Heart left ventricle (tissue), 16 donors: ENCODE results near the gene UCKL1. TPM values are rescaled to one million over a fixed set of nuclear protein-coding genes. Genes with fewer than 3 reads are reported as not detected.

Experiments
- ATAC-seq, 4 donors: fragments of 200-7000 bp; cut with Tn5 transposase; one replicate each; pipeline ENCODE4 v1.9.1; 2020 to 2022; ENCODE audit warnings: moderate library complexity in 4 of 4, mild to moderate bottlenecking in 3 of 4, moderate number of reproducible peaks in 1 of 4
- DNase-seq, 5 donors: peaks; one replicate each; pipeline ENCODE4 v3.0.0-alpha.2; 2020
- H3K27ac ChIP-seq, 12 donors: fragments of 200-600 bp; sonication (generic) in 4 of 12; one replicate each; pipeline versions ENCODE4 v1.5.0 to v1.8.0; 2016 to 2022; ENCODE audit warnings: mild to moderate bottlenecking in 2 of 12
- H3K27me3 ChIP-seq, 9 donors: fragments of 200-600 bp; sonication (generic) in 2 of 9; one replicate each; pipeline versions ENCODE4 v1.5.1 to v1.8.0; 2016 to 2022; ENCODE audit warnings: mild to moderate bottlenecking in 3 of 9
- H3K36me3 ChIP-seq, 9 donors: fragments of 200-600 bp; sonication (generic) in 2 of 9; one replicate each; pipeline versions ENCODE4 v1.5.0 to v1.8.0; 2018 to 2022; ENCODE audit warnings: mild to moderate bottlenecking in 2 of 9
- H3K4me1 ChIP-seq, 12 donors: fragments of 200-600 bp; sonication (generic) in 4 of 12; one replicate each; pipeline versions ENCODE4 v1.5.0 to v1.8.0; 2016 to 2022; ENCODE audit warnings: mild to moderate bottlenecking in 3 of 12
- H3K4me3 ChIP-seq, 12 donors: fragments of 200-600 bp; sonication (generic) in 4 of 12; one replicate each; pipeline versions ENCODE4 v1.5.0 to v1.8.0; 2017 to 2022; ENCODE audit warnings: mild to moderate bottlenecking in 9 of 12, moderate library complexity in 4 of 12
- H3K9me3 ChIP-seq, 12 donors: fragments of 200-600 bp; sonication (generic) in 4 of 12; one replicate each; pipeline versions ENCODE4 v1.5.0 to v1.8.0; 2016 to 2022; ENCODE audit warnings: mild to moderate bottlenecking in 1 of 12
- POLR2A ChIP-seq, 2 donors: fragments of 450-650 bp; IDR thresholded peaks; one replicate each; pipeline ENCODE4 v1.6.1; 2017; ENCODE audit warnings: antibody characterized with exemption in 2 of 2, mild to moderate bottlenecking in 2 of 2, moderate library complexity in 2 of 2
- WGBS, 4 donors: extraction: QIAGEN DNeasy Blood & Tissue Kit in 2 of 4; methylation state at CpG; one replicate each; pipeline versions ENCODE4 v1.1.5 to v1.1.7; 2013 to 2018; 5-methylcytosine and 5-hydroxymethylcytosine counted together
- intact Hi-C, 10 donors: fragments of 100-400 bp; cut with DNase I; formaldehyde crosslinking; loops; one replicate each; pipeline versions ENCODE4 v1.11.1 to v1.14.2; 2022
- polyA plus RNA-seq, 2 donors: library from polyadenylated mRNA; stranded (reverse); fragments of 200-250 nt; gene quantifications; one replicate each; pipeline ENCODE4 v1.2.3, GENCODE V29; 2013
- total RNA-seq, 9 donors: library from RNA; depleted of rRNA in 2 of 9; stranded (reverse); fragments of >200 nt in 2 of 9; fragmentation: NEBNext Ultra II Directional in 3 of 9; extraction: Animal tissue kit (Norgen Biotek cat#: 25700) in 3 of 9; gene quantifications; one replicate each; pipeline versions ENCODE4 v1.1.0 to v1.2.4, GENCODE V29; 2016 to 2023
- TF ChIP-seq, protein P1 (sequence below), 12 donors: fragments of 200-600 bp; sonication (generic) in 4 of 12; IDR thresholded peaks; one replicate each; pipeline versions ENCODE4 v1.5.0 to v1.8.0; 2018 to 2022; ENCODE audit warnings: antibody characterized with exemption in 12 of 12, mild to moderate bottlenecking in 5 of 12
- donor health status: ischemic (EF 13 %, LVEDD 7.1; RV severe dilation, severe dysfunction).
- donor health status: healthy with polysubstance abuse.
- donor health status: DM: no; HTN: yes; CAD: no.
- donor health status: DM: no; HTN: no; CAD: no.
- donor health status: ischemic (EF 25% LVEDD 6.9; RV normal size, moderate dysfunction).
- donor health status: ischemic (EF 25% LVEDD 5.7; RV mildly dilated, moderate dysfunction).
- donor health status: healthy.
- donor health status: DM: yes; HTN: yes; CAD: no.
- donor health status: ischemic (EF 35%, LVEDD 5.7; RV mildly dilated, moderate dysfunction).
- donor health status: nonischemic (EF 11% LVEDD 7.7; RV severe dilation, severe dysfunction).
- donor health status: DM: yes; HTN: yes; CAD: no.
- donor health status: PGD.
- donor health status: ischemic (EF 29% LVEDD 5.4; RV normal size, mild dysfunction).
- donor health status: nonischemic (EF 23%, LVEDD 6.1; RV moderate dilation, normal function).

The UCKL1 gene
- total and polyA plus RNA-seq, 11 donors, result 27.7 to 49.7 (median 37.5) TPM

GRCh38 chr20:63941282-63942081 lies 14.7 kb downstream of the UCKL1 start:
- H3K9me3 ChIP-seq, result no peaks in the 10 kb centered on the region
- peak in 4 of 5 donors; percentile 55 to 75 (median 70) for DNase-seq
- peak in 3 of 4 donors; percentile 1 to 52 (median 30) for ATAC-seq

DNA sequence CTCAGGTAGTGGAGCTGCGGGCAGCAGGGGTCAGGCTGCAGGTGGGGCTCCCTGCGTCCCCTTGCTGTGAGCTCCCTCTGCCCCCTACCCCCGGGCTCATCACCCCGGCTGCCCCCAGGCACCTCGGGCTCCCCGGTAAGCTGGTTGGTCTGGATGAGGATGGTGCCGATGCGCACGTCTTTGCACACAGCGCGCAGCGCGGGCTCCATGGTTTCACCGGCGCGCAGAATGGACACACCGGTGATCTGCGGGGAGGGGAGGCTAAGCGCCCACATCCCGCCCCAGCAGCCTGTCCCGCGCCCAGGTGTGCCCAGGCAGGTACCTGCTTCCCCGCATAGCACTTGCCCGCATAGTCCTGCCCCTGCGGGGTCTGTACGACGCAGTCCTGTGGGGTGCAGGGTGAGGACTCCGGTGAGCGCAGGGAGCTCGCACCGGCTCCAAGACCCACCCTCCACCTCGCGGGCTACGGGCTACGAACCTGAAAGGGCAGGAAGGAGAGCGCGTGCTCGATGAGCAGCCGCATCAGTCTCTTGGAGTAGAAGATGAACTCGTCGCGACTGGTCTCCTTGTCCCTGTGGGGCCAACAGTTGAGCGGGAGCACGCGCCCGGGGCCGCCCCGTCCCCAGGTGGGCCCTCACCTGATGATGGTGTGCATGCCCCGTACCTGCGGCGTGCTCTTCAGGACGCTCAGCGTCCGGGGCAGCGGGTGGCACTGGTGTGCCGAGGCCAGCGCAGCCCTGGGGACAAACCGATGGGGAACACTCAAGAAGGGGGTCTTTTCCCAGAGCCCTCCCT lies 15.5 kb downstream of the UCKL1 start:
- WGBS, 4 donors, result 87 to 95% (median 92%) methylated on average over 34 to 58 of the region's 58 CpGs
- no peak for TF ChIP-seq POLR2A (IDR thresholded peaks at IDR 0.05)
- TF ChIP-seq, protein P1, sequence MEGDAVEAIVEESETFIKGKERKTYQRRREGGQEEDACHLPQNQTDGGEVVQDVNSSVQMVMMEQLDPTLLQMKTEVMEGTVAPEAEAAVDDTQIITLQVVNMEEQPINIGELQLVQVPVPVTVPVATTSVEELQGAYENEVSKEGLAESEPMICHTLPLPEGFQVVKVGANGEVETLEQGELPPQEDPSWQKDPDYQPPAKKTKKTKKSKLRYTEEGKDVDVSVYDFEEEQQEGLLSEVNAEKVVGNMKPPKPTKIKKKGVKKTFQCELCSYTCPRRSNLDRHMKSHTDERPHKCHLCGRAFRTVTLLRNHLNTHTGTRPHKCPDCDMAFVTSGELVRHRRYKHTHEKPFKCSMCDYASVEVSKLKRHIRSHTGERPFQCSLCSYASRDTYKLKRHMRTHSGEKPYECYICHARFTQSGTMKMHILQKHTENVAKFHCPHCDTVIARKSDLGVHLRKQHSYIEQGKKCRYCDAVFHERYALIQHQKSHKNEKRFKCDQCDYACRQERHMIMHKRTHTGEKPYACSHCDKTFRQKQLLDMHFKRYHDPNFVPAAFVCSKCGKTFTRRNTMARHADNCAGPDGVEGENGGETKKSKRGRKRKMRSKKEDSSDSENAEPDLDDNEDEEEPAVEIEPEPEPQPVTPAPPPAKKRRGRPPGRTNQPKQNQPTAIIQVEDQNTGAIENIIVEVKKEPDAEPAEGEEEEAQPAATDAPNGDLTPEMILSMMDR (IDR thresholded peaks at IDR 0.05), result no peak
- peak in 3 of 5 donors; percentile 15 to 63 (median 33) for DNase-seq
- ATAC-seq, result peak in 1 of 4 donors; percentile 1
- H3K27ac ChIP-seq, result peak overlapping the region in 4 of 12 donors; percentile 38 to 64 (median 54)
- H3K36me3 ChIP-seq, result peaks cover 0 to 86% (median 71%) of the 10 kb centered on the region in 9 donors
- intact Hi-C loops, result no loop called here
- no peaks in the 10 kb centered on the region for H3K9me3 ChIP-seq
- no peaks in the 10 kb centered on the region for H3K27me3 ChIP-seq
- H3K4me3 ChIP-seq, result no peak overlapping the region
- H3K4me1 ChIP-seq, result peaks cover 0 to 27% (median 19%) of the 10 kb centered on the region in 12 donors

More at GRCh38 chr20:63941282-63942081, 14.7 kb downstream of the UCKL1 start:
- Histone ChIP-seq H3K27ac (peak overlapping the region in 9 of 12 donors; percentile 25 to 64 (median 49)), H3K27me3 (no peaks in the 10 kb centered on the region), H3K4me1 (peaks cover 0 to 35% (median 22%) of the 10 kb centered on the region in 12 donors), H3K36me3 (peaks cover 0 to 85% (median 71%) of the 10 kb centered on the region in 9 donors), H3K4me3 (no peak overlapping the region)
- TF ChIP-seq, protein P1 (IDR thresholded peaks at IDR 0.05), result no peak
- TF ChIP-seq POLR2A (IDR thresholded peaks at IDR 0.05), result no peak
- 69 to 78% (median 74%) methylated on average over 35 to 38 of the region's 39 CpGs for WGBS, 4 donors
- intact Hi-C loops, result no loop called here

GRCh38 chr20:63940071-63940471 lies 16.1 kb downstream of the UCKL1 start:
- DNase-seq, result peak in 3 of 5 donors; percentile 20 to 56 (median 29)
- H3K27ac ChIP-seq, result no peak overlapping the region
- intact Hi-C loops, result no loop called here
- no peaks in the 10 kb centered on the region for H3K9me3 ChIP-seq
- 87 to 90% (median 87%) methylated on average over 9 to 23 of the region's 23 CpGs for WGBS, 4 donors
- TF ChIP-seq, protein P1 (IDR thresholded peaks at IDR 0.05), result no peak
- TF ChIP-seq POLR2A (IDR thresholded peaks at IDR 0.05), result no peak
- no peaks in the 10 kb centered on the region for H3K27me3 ChIP-seq
- no peak overlapping the region for H3K4me3 ChIP-seq
- ATAC-seq, result peak in 1 of 4 donors; percentile 0
- peaks cover 0 to 26% (median 16%) of the 10 kb centered on the region in 12 donors for H3K4me1 ChIP-seq
- H3K36me3 ChIP-seq, result peaks cover 0 to 86% (median 71%) of the 10 kb centered on the region in 9 donors
